HL-60 (cell line): Measurements from ENCODE around the gene SPHK1.
"Not testable (repeated sequence)": the region's sequence is repeated elsewhere in the genome, so short reads cannot be mapped to it uniquely, and the experiment has no call there.

ENCODE experiments used
- DNase-seq, 2 experiments: peaks; one replicate each; pipeline ENCODE4 v3.0.0-alpha.2; 2010 to 2020; ENCODE audit warnings: low read depth in 1 of 2, low spot score in 1 of 2
- H3K27ac ChIP-seq: fragments of 250-450 bp; sonication (Bioruptor Pico); replicated peaks from 2 replicates; pipeline ENCODE4 v1.5.1; 2020; ENCODE audit warnings: mild to moderate bottlenecking, moderate library complexity
- H3K27me3 ChIP-seq: fragments of 250-450 bp; sonication (Bioruptor Pico); 2 replicates; pipeline ENCODE4 v1.5.1; 2021; ENCODE audit warnings: mild to moderate bottlenecking, moderate library complexity; ENCODE audit not compliant: insufficient read depth, poor library complexity, severe bottlenecking
- H3K4me3 ChIP-seq: replicated peaks from 2 replicates; pipeline ENCODE4 v1.5.1; 2011; ENCODE audit warnings: mild to moderate bottlenecking, control low read depth, low read length; ENCODE audit not compliant: insufficient read depth
- GABPA ChIP-seq: IDR thresholded peaks from 2 replicates; pipeline ENCODE4 v1.6.1; 2012; ENCODE audit warnings: low read depth
- POLR2AphosphoS5 ChIP-seq: IDR thresholded peaks from 2 replicates; pipeline ENCODE4 v1.6.1; 2012; ENCODE audit warnings: low read depth
- SPI1 ChIP-seq: IDR thresholded peaks from 2 replicates; pipeline ENCODE4 v1.6.1; 2012; ENCODE audit warnings: low read depth, mild to moderate bottlenecking, borderline replicate concordance
- TF ChIP-seq, protein P1 (sequence below): IDR thresholded peaks from 2 replicates; pipeline ENCODE4 v1.6.1; 2012; ENCODE audit warnings: low read depth; ENCODE audit not compliant: insufficient replicate concordance
- TF ChIP-seq, protein P2 (sequence below): IDR thresholded peaks from one replicate; pipeline ENCODE4 v1.5.1; 2011; ENCODE audit warnings: low read length, control low read depth, inconsistent platforms; ENCODE audit not compliant: insufficient read depth

SPHK1 gene

GRCh38 chr17:76341301-76341700 lies 43.1 kb upstream of the SPHK1 start:
- Histone ChIP-seq H3K4me3 (no peak overlapping the region), H3K27me3 (no peaks in the 10 kb centered on the region), H3K27ac (no peak overlapping the region)
- TF ChIP-seq, protein P1, sequence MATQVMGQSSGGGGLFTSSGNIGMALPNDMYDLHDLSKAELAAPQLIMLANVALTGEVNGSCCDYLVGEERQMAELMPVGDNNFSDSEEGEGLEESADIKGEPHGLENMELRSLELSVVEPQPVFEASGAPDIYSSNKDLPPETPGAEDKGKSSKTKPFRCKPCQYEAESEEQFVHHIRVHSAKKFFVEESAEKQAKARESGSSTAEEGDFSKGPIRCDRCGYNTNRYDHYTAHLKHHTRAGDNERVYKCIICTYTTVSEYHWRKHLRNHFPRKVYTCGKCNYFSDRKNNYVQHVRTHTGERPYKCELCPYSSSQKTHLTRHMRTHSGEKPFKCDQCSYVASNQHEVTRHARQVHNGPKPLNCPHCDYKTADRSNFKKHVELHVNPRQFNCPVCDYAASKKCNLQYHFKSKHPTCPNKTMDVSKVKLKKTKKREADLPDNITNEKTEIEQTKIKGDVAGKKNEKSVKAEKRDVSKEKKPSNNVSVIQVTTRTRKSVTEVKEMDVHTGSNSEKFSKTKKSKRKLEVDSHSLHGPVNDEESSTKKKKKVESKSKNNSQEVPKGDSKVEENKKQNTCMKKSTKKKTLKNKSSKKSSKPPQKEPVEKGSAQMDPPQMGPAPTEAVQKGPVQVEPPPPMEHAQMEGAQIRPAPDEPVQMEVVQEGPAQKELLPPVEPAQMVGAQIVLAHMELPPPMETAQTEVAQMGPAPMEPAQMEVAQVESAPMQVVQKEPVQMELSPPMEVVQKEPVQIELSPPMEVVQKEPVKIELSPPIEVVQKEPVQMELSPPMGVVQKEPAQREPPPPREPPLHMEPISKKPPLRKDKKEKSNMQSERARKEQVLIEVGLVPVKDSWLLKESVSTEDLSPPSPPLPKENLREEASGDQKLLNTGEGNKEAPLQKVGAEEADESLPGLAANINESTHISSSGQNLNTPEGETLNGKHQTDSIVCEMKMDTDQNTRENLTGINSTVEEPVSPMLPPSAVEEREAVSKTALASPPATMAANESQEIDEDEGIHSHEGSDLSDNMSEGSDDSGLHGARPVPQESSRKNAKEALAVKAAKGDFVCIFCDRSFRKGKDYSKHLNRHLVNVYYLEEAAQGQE, result no peak
- TF ChIP-seq POLR2AphosphoS5 (no peak), SPI1 (no peak), GABPA (no peak)
- TF ChIP-seq, protein P2, sequence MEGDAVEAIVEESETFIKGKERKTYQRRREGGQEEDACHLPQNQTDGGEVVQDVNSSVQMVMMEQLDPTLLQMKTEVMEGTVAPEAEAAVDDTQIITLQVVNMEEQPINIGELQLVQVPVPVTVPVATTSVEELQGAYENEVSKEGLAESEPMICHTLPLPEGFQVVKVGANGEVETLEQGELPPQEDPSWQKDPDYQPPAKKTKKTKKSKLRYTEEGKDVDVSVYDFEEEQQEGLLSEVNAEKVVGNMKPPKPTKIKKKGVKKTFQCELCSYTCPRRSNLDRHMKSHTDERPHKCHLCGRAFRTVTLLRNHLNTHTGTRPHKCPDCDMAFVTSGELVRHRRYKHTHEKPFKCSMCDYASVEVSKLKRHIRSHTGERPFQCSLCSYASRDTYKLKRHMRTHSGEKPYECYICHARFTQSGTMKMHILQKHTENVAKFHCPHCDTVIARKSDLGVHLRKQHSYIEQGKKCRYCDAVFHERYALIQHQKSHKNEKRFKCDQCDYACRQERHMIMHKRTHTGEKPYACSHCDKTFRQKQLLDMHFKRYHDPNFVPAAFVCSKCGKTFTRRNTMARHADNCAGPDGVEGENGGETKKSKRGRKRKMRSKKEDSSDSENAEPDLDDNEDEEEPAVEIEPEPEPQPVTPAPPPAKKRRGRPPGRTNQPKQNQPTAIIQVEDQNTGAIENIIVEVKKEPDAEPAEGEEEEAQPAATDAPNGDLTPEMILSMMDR, result no peak
- no peak for DNase-seq

DNA sequence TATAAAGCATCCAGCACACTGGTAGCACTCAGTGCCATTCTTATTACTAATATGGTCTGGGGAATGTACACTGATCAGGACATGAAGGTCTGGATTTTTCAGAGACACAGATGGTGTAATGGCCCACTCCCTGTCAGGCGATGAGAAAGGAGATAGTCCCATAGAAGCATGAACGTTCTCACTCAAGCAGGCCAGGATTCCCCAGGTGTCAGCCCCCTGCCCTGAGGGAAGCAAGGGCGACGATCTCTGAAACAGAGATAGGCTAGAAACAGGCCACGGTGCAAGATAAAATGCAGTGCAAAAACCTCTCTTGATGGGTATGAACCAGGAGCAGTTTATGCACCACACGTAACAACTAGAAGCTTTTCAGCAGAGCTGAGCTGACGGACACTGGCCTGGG lies 41.3 kb upstream of the SPHK1 start:
- DNase-seq, result no peak
- no peak overlapping the region for H3K4me3 ChIP-seq
- H3K27me3 ChIP-seq, result no peaks in the 10 kb centered on the region
- TF ChIP-seq SPI1 (no peak), POLR2AphosphoS5 (no peak), GABPA (no peak)
- TF ChIP-seq, protein P2, result no peak
- TF ChIP-seq, protein P1, result no peak
- H3K27ac ChIP-seq, result no peak overlapping the region

GRCh38 chr17:76345377-76345974 lies 38.9 kb upstream of the SPHK1 start:
- TF ChIP-seq, protein P2, result no peak
- TF ChIP-seq SPI1 (no peak), GABPA (no peak), POLR2AphosphoS5 (no peak)
- TF ChIP-seq, protein P1, result no peak
- Histone ChIP-seq H3K4me3 (no peak overlapping the region), H3K27me3 (no peaks in the 10 kb centered on the region), H3K27ac (no peak overlapping the region)
- DNase-seq, result no peak

DNA sequence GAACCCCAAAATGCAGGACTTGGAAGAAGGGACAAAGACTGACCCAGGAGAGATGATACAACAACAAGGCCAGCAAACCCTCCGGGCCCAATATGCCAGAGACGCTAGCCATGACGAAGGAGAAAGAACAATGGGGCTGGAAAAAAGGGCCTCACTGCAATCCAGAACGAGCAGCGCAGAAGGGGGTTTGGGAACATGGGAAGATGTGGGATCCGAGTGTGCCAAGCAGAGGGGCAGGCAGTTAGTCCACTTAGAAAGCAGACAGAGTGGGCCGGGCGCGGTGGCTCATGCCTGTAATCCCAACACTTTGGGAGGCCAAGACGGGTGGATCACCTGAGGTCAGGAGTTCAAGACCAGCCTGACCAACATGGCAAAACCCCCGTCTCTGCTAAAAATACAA lies 37.5 kb upstream of the SPHK1 start:
- DNase-seq, H3K27me3 ChIP-seq, H3K27ac ChIP-seq, H3K4me3 ChIP-seq: not testable (repeated sequence)
